Stimulated activated CD4-positive, alpha-beta T cell treated with anti-CD3 and anti-CD28 coated beads, Interleukin-12 subunit alpha, Interleukin-12 subunit beta, amount 100 ng/mL, for 48 hours (primary cell): Measurements from ENCODE around the gene AFF4.
"Not testable (repeated sequence)": the region's sequence is repeated elsewhere in the genome, so short reads cannot be mapped to it uniquely, and the experiment has no call there.

Experiments
- DNase-seq, 3 donors: peaks; one replicate each; pipeline ENCODE4 v3.0.0-alpha.2; 2020; ENCODE audit warnings: low read depth in 2 of 3, low spot score in 1 of 3

The AFF4 gene

GRCh38 chr5:132963171-132964104 is at the start of gene AFF4:
TSS of gene AFF4 (minus strand) at chr5:132963634. CDS start at chr5:132937189, 26,445 bp downstream.
- DNase-seq: peak; percentile 61 to 88 (median 80)

GRCh38 chr5:133008455-133008854 is 45.0 kb upstream of the AFF4 start:
- DNase-seq: not testable (repeated sequence)

- no peak for DNase-seq
Measured at GRCh38 chr5:133006653-133007052, 43.2 kb upstream of the AFF4 start.

GRCh38 chr5:132999246-132999645 is 35.8 kb upstream of the AFF4 start:
- DNase-seq: no peak

- no peak for DNase-seq
Measured at GRCh38 chr5:132998556-132998955, 35.1 kb upstream of the AFF4 start.

- no peak for DNase-seq
Measured at GRCh38 chr5:132996307-132996706, 32.9 kb upstream of the AFF4 start.

- no peak for DNase-seq
Measured at GRCh38 chr5:132987531-132988408, 24.3 kb upstream of the AFF4 start.

GRCh38 chr5:132982971-132983370 is 19.5 kb upstream of the AFF4 start:
- not testable (repeated sequence) for DNase-seq

- DNase-seq: no peak
Measured at GRCh38 chr5:132981288-132981687, 17.9 kb upstream of the AFF4 start.

- DNase-seq: no peak
Measured at GRCh38 chr5:132979976-132980375, 16.5 kb upstream of the AFF4 start.

- no peak for DNase-seq
Measured at GRCh38 chr5:132979367-132979940, 16.0 kb upstream of the AFF4 start.

- DNase-seq: no peak
Measured at GRCh38 chr5:132976852-132977251, 13.4 kb upstream of the AFF4 start.

GRCh38 chr5:132972436-132972828 is 9.0 kb upstream of the AFF4 start:
- not testable (repeated sequence) for DNase-seq

GRCh38 chr5:132971483-132972435 is 8.3 kb upstream of the AFF4 start:
- no peak for DNase-seq

GRCh38 chr5:132965120-132965519 is 1.7 kb upstream of the AFF4 start:
- DNase-seq: no peak

- peak in 2 of 3 donors; percentile 10 to 21 for DNase-seq
Measured at GRCh38 chr5:132962429-132963021, 909 bp downstream of the AFF4 start.

- no peak for DNase-seq
Measured at GRCh38 chr5:132961887-132962286, 1.5 kb downstream of the AFF4 start.

GRCh38 chr5:132961123-132961815 is 2.2 kb downstream of the AFF4 start:
- DNase-seq: not testable (repeated sequence)

GRCh38 chr5:132956166-132956799 is 7.2 kb downstream of the AFF4 start:
- not testable (repeated sequence) for DNase-seq
